SK-N-SH (cell line): ENCODE data around the gene PMM2. TPM values are rescaled to one million over a fixed set of nuclear protein-coding genes. Genes with fewer than 3 reads are reported as not detected.

ENCODE experiments used
- CTCF ChIA-PET: fragments of 300-600, 350-600 bp; formaldehyde crosslinking; extraction: SDS; loops from one replicate; lab custom pipeline; 2021; lab: Yijun Ruan, JAX
- POLR2A ChIA-PET: fragments of 350-600 bp; sonication (Branson Sonifier 250); formaldehyde crosslinking; extraction: SDS; loops from one replicate; lab custom pipeline; 2020; ENCODE audit warnings: antibody characterized with exemption, inconsistent platforms; lab: Yijun Ruan, JAX
- DNase-seq: peaks from one replicate; pipeline ENCODE4 v3.0.0; 2012
- H2AFZ ChIP-seq: fragments of 200-600 bp; sonication (generic); 2 replicates; pipeline ENCODE4 v1.8.1; 2016; ENCODE audit warnings: antibody characterized with exemption, mild to moderate bottlenecking, low read depth
- H3F3A ChIP-seq: fragments of 200-600 bp; sonication (generic); replicated peaks from 2 replicates; pipeline ENCODE3; 2016; ENCODE audit warnings: antibody characterized with exemption, mild to moderate bottlenecking; ENCODE audit not compliant: insufficient read depth
- H3K27ac ChIP-seq, 2 experiments: fragments of 200-500 bp in 1 of 2; fragments of 200-600 bp in 1 of 2; sonication (Bioruptor generic) in 1 of 2; sonication (generic), shearing (Covaris generic) in 1 of 2; 2 replicates each; pipeline versions ENCODE4 v1.5.1 to v1.6.1; 2014 to 2016; ENCODE audit warnings: low read depth in 2 of 2, inconsistent platforms in 1 of 2, low read length in 1 of 2, mild to moderate bottlenecking in 1 of 2, mixed read lengths in 1 of 2
- H3K27me3 ChIP-seq: fragments of 200-600 bp; sonication (generic), shearing (Covaris generic); 2 replicates; pipeline ENCODE4 v1.6.1; 2016; ENCODE audit warnings: mixed run types; ENCODE audit not compliant: insufficient read depth
- H3K36me3 ChIP-seq, 2 experiments: fragments of 200-500 bp in 1 of 2; fragments of 200-600 bp in 1 of 2; sonication (Bioruptor generic) in 1 of 2; sonication (generic) in 1 of 2; replicated peaks in 1 of 2; 2 replicates each; pipeline versions ENCODE3 to v1.5.1; 2014 to 2016; ENCODE audit warnings: low read length in 1 of 2, mild to moderate bottlenecking in 1 of 2; ENCODE audit not compliant: insufficient read depth in 2 of 2, control insufficient read depth in 1 of 2
- H3K4me1 ChIP-seq, 2 experiments: fragments of 200-500 bp in 1 of 2; fragments of 200-600 bp in 1 of 2; sonication (Bioruptor generic) in 1 of 2; sonication (generic), shearing (Covaris generic) in 1 of 2; 2 replicates each; pipeline versions ENCODE4 v1.5.1 to v1.6.1; 2014 to 2016; ENCODE audit warnings: low read depth in 1 of 2, low read length in 1 of 2, mixed run types in 1 of 2; ENCODE audit not compliant: insufficient read depth in 2 of 2, control insufficient read depth in 1 of 2
- H3K4me2 ChIP-seq: fragments of 200-600 bp; sonication (generic), shearing (Covaris generic); 2 replicates; pipeline ENCODE4 v1.6.1; 2017; ENCODE audit warnings: mixed run types
- H3K4me3 ChIP-seq, 2 experiments: fragments of 200-500 bp in 1 of 2; fragments of 200-600 bp in 1 of 2; sonication (Bioruptor generic) in 1 of 2; sonication (generic), shearing (Covaris generic) in 1 of 2; 2 replicates each; pipeline versions ENCODE4 v1.5.1 to v1.8.1; 2014 to 2016; ENCODE audit warnings: low read depth in 2 of 2, inconsistent platforms in 1 of 2, low read length in 1 of 2, mild to moderate bottlenecking in 1 of 2, mixed read lengths in 1 of 2, moderate library complexity in 1 of 2
- H3K79me2 ChIP-seq: fragments of 200-600 bp; sonication (generic); 2 replicates; pipeline ENCODE4 v1.8.1; 2017; ENCODE audit warnings: mild to moderate bottlenecking; ENCODE audit not compliant: insufficient read depth
- H3K9ac ChIP-seq: fragments of 200-600 bp; sonication (generic); 2 replicates; pipeline ENCODE4 v1.6.1; 2017; ENCODE audit warnings: mixed run types
- H3K9me2 ChIP-seq: fragments of 200-600 bp; sonication (generic); 2 replicates; pipeline ENCODE4 v1.6.1; 2017; ENCODE audit warnings: mixed run types
- H3K9me3 ChIP-seq: fragments of 200-600 bp; sonication (generic); 2 replicates; pipeline ENCODE4 v1.6.1; 2017; ENCODE audit warnings: mixed run types, mild to moderate bottlenecking, moderate library complexity
- H4K20me1 ChIP-seq: fragments of 200-600 bp; sonication (generic); 2 replicates; pipeline ENCODE4 v1.6.1; 2017; ENCODE audit warnings: mild to moderate bottlenecking, mixed run types; ENCODE audit not compliant: insufficient read depth
- CTCF ChIP-seq: fragments of 200-600 bp; sonication (generic); IDR thresholded peaks from 2 replicates; pipeline ENCODE4 v1.6.1; 2017; ENCODE audit warnings: antibody characterized with exemption, mild to moderate bottlenecking, moderate library complexity
- ELF1 ChIP-seq: IDR thresholded peaks from 2 replicates; pipeline ENCODE4 v1.4.0; 2012
- FOXJ3 ChIP-seq: sonication (generic); formaldehyde crosslinking; IDR thresholded peaks from 2 replicates; pipeline ENCODE4 v1.5.1; 2020; ENCODE audit warnings: mild to moderate bottlenecking, missing genetic modification reagents
- JUND ChIP-seq: IDR thresholded peaks from 2 replicates; pipeline ENCODE4 v1.4.0; 2012
- MAX ChIP-seq: IDR thresholded peaks from 2 replicates; pipeline ENCODE4 v1.4.0; 2012; ENCODE audit warnings: low read depth
- MEF2A ChIP-seq: IDR thresholded peaks from 2 replicates; pipeline ENCODE4 v1.4.0; 2012; ENCODE audit warnings: low read depth, borderline replicate concordance
- POLR2AphosphoS5 ChIP-seq: IDR thresholded peaks from 2 replicates; pipeline ENCODE4 v1.6.1; 2012; ENCODE audit warnings: low read depth, low read length
- RAD21 ChIP-seq: IDR thresholded peaks from 2 replicates; pipeline ENCODE4 v1.6.1; 2012; ENCODE audit warnings: mild to moderate bottlenecking, low read length
- REST ChIP-seq: IDR thresholded peaks from 2 replicates; pipeline ENCODE4 v1.6.1; 2012; ENCODE audit warnings: mild to moderate bottlenecking, low read depth, low read length, moderate library complexity
- RXRA ChIP-seq: IDR thresholded peaks from 2 replicates; pipeline ENCODE4 v1.4.0; 2012; ENCODE audit warnings: low read depth, mild to moderate bottlenecking, borderline replicate concordance
- SMC3 ChIP-seq: IDR thresholded peaks from 2 replicates; pipeline ENCODE4 v1.6.1; 2012; ENCODE audit warnings: low read depth, low read length, improper control_type of control experiment
- TAF1 ChIP-seq: IDR thresholded peaks from 2 replicates; pipeline ENCODE4 v1.6.1; 2012; ENCODE audit warnings: low read depth, mild to moderate bottlenecking, low read length, moderate library complexity, borderline replicate concordance
- TCF12 ChIP-seq: IDR thresholded peaks from 2 replicates; pipeline ENCODE4 v1.4.0; 2012
- USF2 ChIP-seq: fragments of 150-350 bp; IDR thresholded peaks from 2 replicates; pipeline ENCODE4 v1.6.1; 2017; ENCODE audit warnings: antibody characterized with exemption, low read length, low read depth, borderline replicate concordance
- YY1 ChIP-seq: IDR thresholded peaks from 2 replicates; pipeline ENCODE4 v1.4.0; 2012; ENCODE audit warnings: low read depth, mild to moderate bottlenecking
- ZBTB33 ChIP-seq: IDR thresholded peaks from 2 replicates; pipeline ENCODE4 v1.4.0; 2012; ENCODE audit warnings: low read depth, borderline replicate concordance
- WGBS: methylation state at CpG from one replicate; pipeline ENCODE4 v1.1.6; 2017; ENCODE audit warnings: low lambda C conversion rate; 5-methylcytosine and 5-hydroxymethylcytosine counted together
- polyA plus RNA-seq, 3 experiments: library from polyadenylated mRNA; depleted of rRNA; stranded (reverse); fragments of >200 nt; gene quantifications; 2 replicates each; pipeline ENCODE4 v1.2.3, GENCODE V29; 2012

Gene PMM2
- polyA plus RNA-seq, 1 of the 3 experiments (the other 2 are of a cell fraction) = 24.3 TPM

- Histone ChIP-seq H3F3A (peaks cover 3% of the 10 kb centered on the region), H3K79me2 (no peaks in the 10 kb centered on the region), H3K27me3 (no peaks in the 10 kb centered on the region), H3K9me3 (no peaks in the 10 kb centered on the region), H3K4me3 (no peak overlapping the region), H4K20me1 (no peaks in the 10 kb centered on the region), H3K36me3 (peaks cover 33 to 73% of the 10 kb centered on the region in 2 experiments), H2AFZ (no peak overlapping the region), H3K4me1 (peaks cover 0 to 28% of the 10 kb centered on the region in 2 experiments; a peak in 1 of 4 replicates), H3K4me2 (no peak overlapping the region), H3K27ac (no peak overlapping the region), H3K9ac (no peak overlapping the region), H3K9me2 (no peaks in the 10 kb centered on the region)
- WGBS = 95% methylated on average over 15 of the region's 16 CpGs
- ChIA-PET CTCF (interaction anchor here (0.9 to 3.2 kb wide), 5 partner anchors 11 to 81 kb away, joined by 3 to 15 read pairs (median 4); no protein-coding TSS in a partner anchor), POLR2A (no interaction called here)
- DNase-seq = no peak
- no peak for TF ChIP-seq JUND
Observed at GRCh38 chr16:8892101-8892575, 94.5 kb downstream of the PMM2 start.

GRCh38 chr16:8893426-8893825, 95.8 kb downstream of the PMM2 start:
- Histone ChIP-seq H3K4me2 (no peak overlapping the region), H3K4me3 (no peak overlapping the region), H3K9me2 (no peaks in the 10 kb centered on the region), H4K20me1 (no peaks in the 10 kb centered on the region), H3K27ac (peak overlapping the region in 1 of 2 experiments; percentile 30; a peak in 1 of 4 replicates), H3K9me3 (no peaks in the 10 kb centered on the region), H3K79me2 (no peaks in the 10 kb centered on the region), H3K4me1 (peaks cover 0 to 15% of the 10 kb centered on the region in 2 experiments; a peak in 1 of 4 replicates), H3K27me3 (no peaks in the 10 kb centered on the region), H2AFZ (no peak overlapping the region), H3K9ac (no peak overlapping the region), H3K36me3 (peaks cover 38 to 84% of the 10 kb centered on the region in 2 experiments), H3F3A (peaks cover 5% of the 10 kb centered on the region)
- 89% methylated on average over 9 of the region's 9 CpGs for WGBS
- POLR2A ChIA-PET = no interaction called here
- no peak for DNase-seq
- TF ChIP-seq RAD21 = no peak
- TF ChIP-seq CTCF = no peak
- TF ChIP-seq FOXJ3 (CRISPR knock-in tag) = no peak
- no peak for TF ChIP-seq POLR2AphosphoS5
- no peak for TF ChIP-seq YY1
- TF ChIP-seq ELF1 = no peak
- TF ChIP-seq USF2 = no peak
- TF ChIP-seq REST = no peak
- TF ChIP-seq SMC3 = no peak
- TF ChIP-seq TAF1 = no peak
- no peak for TF ChIP-seq MEF2A
- TF ChIP-seq ZBTB33 = no peak
- no peak for TF ChIP-seq TCF12
- TF ChIP-seq MAX = no peak
- TF ChIP-seq RXRA = no peak
- CTCF ChIA-PET = interaction anchor here (0.7 to 3.0 kb wide), 6 partner anchors 12 to 321 kb away, joined by 3 to 7 read pairs (median 4); no protein-coding TSS in a partner anchor
